GM19351 (cell line): ENCODE results near the gene ATP9B.
"Not testable (repeated sequence)": the region's sequence is repeated elsewhere in the genome, so short reads cannot be mapped to it uniquely, and the experiment has no call there.

Experiments
- ATAC-seq: cut with Tn5 transposase; IDR thresholded peaks from one replicate; pipeline ENCODE4 v1.9.1; 2021; ENCODE audit warnings: mild to moderate bottlenecking, moderate library complexity; ENCODE audit not compliant: unreplicated experiment

The ATP9B gene

DNA sequence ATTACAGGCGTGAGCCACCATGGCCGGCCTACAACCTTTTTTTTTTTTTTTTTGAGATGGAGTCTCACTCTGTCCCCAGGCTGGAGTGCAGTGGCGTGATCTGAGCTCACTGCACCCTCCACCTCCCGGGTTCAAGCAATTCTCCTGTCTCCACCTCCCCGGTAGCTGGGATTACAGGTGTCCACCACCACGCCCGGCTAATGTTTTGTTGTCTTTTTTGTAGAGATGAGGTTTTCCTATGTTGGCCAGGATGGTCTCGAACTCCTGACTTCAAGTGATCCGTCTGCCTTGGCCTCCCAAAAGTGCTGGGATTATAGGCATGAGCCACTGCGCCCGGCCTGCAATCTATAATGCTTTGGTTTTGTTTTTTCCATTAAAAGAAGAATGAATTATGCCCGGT, 307.5 kb downstream of the ATP9B start:
- ATAC-seq = not testable (repeated sequence)

DNA sequence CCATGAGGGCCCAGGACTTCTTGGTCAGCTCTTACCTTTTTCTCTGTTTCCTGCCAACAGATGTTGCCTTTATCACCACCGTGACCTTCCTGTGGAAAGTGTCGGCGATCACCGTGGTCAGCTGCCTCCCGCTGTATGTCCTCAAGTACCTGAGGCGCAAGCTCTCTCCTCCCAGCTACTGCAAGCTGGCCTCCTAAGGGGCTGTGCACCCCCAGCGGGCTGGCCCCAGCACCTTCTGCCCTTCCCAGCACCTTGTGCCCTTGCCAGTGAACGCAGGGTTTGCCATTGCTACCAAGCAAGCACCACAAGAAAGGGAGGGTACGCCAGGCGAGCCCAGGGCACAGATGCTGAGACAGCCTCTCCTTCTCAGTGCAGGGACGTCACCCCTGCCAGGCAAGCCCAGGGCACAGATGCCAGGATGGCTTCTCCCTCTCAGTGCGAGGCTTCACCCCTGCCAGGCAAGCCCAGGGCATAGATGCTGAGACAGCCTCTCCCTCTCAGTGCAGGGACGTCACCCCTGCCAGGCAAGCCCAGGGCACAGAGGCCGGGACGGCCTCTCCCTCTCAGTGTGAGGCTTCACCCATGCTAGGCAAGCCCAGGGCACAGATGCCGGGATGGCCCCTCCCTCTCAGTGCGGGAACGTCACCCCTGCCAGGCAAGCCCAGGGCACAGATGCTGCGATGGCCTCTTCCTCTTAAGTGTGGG, 308.1 kb downstream of the ATP9B start:
- ATAC-seq = no peak

DNA sequence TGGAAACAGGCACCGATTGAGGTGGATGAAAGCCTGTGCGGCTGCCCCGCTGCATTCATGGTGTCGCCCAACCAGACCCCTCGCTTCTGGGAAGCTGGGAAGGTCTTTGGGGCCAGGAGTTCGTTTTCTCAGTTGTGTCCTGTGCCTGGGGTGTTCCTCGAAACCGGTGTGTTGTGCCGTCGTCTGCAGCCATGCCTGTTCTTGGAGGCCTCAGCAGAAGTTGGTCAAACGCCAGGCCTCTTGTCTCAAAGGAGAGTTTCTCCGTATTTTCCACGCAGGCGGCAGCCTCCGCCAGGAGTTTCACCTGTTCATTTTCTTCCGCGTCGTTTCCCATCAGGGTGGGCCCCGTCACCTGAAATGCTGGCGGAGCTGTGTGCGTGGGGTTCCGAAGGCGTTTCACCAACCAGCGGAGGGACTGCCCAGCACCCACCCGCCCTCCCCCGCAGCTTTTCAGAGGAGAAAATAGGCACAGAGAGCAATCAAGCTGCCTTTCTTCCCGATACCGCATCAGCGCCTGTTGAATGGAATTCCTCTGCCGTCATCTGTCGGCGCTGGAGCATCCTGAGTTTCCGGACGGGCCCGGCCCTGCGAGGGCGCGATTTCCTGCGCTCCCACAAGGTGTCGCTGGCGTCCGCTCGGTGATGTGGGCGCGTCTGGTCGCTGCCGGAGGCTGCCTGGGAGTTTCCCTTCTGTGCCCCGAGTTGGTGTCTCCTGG, 309.5 kb downstream of the ATP9B start:
- ATAC-seq = peak; percentile 48

DNA sequence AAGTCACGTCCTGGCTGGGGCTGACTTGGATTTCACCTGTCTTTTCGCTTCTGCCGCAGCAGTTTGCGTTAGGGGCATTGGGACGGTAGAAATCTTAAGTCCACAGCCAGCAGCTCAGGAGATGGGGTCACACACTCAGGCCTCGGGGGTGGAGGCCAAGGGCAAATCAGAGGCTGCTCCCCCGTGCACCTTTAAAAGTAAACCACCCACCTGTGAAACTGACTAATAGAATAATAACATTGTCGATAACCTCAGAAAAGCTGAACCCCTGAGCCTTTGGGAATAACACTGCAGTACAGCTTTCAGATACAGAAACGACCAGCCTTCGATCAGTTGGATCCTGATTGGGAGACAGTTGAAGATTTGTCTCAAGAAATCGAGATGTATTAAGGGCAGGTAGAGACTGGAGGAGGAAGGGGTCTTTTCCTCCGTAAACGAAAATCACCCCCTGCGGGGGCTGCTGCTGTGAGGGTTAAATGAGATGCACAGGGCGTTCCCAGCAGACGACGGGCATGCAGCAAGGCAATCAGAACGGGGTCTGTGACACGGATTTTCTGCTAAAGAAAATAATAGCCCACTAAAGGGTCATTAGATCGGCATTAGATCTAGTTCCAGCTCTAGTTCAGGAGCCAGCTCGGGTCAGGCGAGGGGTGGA, 310.2 kb downstream of the ATP9B start:
- ATAC-seq = no peak

DNA sequence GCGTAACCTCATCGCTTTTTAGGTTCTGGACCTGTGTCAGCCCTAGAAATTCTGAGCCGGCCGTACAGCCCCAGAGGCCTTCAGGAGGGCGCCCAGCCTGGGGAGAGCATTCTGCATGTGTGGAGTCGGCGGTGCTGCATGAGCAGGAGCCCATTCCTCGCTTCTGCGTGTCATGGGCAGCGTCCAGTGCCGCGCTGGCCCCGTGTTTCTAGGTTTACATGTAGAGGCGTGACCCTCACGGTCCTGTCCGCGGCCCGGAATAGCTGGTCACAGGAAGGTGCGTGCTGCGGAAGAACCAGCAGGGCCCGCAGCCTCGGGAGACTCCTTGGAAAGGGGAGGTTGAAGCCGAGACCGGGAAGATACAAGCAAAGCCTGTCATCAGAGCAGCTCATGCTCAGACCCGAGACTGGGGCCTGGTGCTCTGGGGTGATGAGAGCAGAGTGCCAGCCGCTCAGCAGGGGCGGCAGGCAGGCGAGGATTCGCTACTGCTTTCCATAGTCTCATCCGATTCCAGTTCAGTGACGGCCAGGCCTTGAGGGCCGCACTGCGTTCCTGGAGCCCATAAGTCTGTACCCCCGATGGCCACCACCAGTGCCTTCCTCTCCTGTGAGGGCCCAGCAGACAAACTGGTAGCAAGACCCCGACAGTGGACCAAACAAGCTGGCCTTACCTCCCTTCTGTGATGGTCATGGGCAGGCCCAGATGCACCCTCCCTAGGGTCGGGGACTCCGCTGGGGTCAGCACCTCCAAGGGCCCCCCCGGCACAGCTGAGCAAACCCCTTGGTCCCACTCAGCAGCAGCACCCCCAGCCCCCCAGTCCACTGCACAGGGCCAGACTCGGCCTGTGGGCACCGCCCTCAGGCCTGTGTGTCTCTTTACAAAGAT, 311.0 kb downstream of the ATP9B start:
- no peak for ATAC-seq

DNA sequence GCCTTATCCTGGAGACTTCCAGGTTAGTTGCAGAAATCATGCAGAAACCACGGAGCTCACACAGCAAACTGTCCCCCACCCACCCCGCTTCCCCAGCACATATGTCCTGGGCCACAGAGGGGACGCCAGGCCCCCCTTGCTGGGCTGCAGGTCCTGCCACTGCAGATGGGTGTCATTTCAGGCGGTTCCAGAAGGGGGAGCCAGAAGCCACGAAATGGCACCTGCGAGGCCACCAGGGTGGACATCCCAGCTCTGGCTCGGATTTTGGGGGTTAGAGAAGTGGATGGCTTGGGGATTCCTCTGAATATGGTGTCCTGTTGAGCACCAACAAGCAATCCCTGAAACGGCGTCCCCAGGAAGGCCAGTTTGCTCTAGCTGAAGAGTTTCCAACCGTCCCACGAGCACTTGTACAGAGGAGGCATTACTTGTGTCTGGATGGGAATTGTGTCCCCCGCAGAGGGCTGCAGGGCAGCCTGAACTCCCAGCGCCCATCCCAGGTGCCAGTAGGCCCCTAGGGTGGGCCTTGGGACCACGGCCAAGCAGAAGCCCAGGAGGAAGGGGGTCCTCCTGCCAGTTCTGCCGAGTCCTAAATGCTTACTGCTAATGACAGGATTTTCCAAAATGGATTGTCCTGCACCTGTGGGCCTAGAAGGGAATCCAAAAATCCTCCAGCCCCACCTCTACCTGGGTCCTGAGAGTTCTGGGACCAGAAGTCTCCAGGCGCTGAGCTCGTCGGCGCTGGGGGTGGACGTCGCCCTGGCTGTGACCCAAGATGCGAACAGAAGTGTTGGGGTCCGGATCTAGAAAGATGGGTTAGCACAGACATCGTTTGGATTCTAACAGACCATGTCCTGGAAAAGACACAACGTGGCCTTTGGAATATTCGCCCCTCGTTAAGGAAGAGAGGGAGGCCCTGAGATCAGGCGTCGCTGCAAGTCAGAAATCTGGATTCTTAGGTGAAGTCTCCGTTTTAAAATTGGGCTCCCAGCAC, 311.9 kb downstream of the ATP9B start:
- ATAC-seq = peak; percentile 54

DNA sequence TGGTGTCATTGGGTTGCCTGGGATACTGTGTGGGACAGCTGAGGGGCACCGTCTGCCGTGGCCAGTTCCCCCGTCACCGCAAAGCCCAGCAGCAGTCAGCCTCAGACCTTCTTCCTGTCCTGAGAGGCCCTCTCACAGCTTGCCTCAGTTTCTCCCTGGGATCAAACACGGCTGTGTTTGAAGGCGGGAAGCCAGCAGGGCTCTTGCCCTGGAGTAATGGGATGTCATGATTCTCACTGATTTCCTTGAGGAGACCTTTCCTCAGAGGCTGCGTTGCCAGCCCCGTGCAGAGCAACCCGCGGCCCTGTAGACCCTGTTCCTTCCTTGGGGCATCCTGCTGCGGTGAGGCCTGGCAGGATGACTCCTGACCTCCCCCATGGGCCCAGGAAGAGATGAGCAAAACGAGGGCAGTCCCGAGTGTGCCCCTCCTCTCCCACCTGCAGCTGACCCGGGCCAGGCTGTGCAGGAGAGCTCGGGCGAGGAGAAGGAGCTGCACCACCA, 312.7 kb downstream of the ATP9B start:
- ATAC-seq = no peak

DNA sequence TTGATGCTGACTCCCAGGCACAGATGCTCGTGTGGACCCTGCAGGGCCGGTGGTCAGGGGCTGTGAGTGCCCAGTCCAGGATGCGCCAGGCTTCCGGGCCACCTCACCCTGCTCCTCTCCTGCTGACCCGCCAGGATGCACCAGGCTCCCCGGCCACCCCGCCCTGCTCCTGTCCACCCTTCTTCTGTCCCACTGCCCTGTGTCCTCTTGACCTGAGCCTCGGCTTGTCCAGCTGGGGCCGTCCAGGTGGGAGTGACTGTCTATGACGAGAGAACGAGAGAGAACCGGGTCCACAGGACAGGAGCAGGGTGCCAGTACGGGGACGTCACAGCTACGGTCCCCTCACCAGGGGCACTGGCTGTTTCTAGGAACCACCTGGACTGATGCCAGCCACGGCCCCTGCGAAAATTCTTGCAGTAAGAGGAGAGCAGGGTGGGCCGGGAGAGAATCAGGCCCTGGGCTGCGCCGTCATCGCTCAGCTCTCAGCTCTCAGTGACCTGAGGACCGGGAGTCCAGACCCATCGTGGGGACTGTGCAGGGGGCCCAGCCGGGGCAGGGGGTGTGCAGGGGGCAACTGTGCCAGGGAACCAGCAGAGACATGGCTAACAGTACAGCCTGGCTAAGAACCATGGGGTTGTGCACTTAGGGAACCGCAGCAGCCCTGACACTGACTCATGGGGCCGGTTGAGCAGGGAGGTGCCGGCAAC, 313.6 kb downstream of the ATP9B start:
- no peak for ATAC-seq

DNA sequence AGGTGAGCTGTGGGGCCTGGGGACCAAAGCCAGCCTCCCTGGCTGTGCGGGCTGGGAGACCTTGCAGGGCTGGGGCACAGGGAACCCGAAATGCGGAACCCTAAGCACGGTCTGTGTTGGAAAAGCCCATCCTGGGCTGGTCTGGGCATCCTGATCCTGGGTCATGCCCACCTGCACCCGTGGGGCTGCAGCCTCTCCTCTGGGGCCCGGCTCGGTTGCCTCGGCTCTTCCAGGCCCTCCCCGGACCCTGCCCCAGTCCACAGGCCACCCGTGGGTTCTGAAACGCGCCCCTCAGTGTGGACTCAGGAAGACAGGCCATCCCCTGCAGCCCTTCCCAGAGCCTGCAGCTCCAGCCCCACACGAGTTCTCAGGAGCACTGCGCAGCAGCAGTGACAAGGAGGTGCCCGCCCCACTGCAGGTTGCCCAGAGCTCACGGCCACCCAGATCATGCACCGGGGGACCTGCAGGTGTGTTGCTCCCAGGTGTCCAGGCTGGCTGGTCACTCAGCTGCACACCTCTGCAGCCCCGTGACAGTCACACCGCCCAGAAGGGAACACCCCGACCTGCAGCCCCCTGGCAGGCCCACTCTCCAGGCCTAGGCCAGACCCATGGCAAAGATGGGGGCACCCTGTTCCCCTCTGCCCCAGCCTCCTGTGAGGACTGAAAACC, 314.3 kb downstream of the ATP9B start:
- no peak for ATAC-seq

DNA sequence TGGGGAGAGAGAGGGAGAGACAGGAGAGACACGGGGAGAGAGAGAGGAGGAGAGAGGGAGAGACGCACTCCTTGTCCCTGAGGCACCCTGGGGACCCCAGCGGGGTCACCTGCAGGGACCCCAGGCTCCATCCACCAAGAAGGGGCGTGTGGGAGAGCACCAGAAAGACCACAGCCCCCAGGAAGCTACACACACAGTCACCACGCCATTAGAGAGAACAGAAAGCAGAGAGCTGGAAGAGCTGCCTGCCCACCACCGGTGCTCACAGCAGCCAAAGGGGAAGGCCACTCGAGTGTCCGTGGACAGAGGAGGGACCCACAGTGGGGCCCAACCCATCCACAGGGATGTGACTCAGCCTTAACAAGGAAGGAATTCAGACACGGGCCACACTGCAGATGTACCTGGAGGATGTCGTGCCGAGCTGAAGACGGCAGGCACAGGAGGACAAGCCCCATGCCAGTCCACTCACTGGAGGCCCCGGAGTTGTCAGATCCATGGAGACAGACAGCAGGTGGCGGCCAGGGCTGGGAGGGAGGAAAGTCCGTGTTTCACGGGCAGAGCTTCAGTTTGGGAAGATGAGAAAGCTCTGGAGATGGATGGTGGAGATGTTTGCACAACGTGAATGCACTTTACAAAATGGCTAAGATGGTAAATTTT, 315.1 kb downstream of the ATP9B start:
- no peak for ATAC-seq

DNA sequence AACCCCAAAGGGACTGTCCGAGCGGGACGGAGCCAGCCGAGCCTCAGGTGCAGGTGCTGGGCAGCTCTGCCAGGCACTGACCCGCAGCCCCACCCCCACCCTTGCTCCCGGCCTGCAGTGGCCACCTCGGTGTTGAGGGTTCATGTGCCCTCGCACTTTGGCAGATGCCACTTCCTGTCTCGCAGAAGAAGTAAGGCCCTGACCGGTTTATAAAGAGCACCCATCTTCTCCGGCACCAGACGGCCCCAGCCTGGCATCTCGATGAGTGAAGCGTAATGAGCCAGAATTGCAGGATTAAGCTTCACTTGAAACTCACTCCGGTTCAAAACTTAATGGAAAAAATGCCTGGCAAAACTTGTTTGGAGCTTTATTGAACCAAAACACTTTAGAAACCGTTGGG, 315.6 kb downstream of the ATP9B start:
- no peak for ATAC-seq

DNA sequence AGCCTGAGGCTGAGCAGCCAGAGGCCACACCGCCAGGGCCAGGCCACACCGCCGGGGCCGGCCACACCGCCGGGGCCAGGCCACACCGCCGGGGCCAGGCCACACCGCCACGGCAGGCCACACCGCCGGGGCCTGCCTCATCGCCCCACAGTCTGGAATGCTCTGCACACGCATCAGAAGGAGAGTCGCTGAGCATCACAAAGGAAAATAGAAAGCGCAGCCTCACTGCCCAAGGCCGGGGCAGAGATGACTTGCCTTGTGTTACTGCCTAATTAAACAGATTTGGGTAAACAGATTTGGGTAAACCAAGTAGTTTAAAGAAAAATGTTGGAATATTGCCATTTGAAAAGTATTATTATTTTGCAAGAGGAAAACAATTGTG, 316.1 kb downstream of the ATP9B start:
- ATAC-seq = no peak

DNA sequence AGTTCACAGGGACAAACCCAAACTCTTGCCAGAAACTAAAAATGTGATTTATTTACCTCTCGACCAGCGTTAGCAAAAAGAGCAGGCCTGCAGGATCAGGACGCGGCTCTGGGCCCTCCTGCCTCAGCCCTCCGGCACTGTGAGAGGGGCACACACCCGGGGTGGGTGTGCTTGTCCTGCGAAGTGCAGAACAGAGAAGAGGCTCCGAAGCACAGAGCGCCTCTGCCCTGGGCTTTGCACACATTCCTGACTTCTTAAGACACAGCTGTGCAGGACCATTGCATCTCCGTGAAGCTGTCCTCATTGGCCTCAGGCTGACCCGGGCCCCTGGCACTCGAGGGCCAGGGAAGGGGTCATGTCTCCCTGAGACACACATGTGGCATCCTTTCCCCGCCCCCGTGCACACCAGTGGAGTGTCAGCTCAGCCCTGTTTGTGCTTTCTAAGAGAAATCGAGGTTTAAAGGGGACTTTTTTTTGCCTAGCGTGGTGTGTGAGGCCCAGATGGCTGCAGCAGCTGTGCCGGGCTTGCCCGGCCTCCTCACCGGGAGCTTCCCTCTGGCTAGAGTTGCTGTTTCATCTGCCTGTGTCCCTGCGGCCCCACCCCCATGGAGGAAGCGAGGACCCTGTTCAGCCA, 316.6 kb downstream of the ATP9B start:
- ATAC-seq = no peak

DNA sequence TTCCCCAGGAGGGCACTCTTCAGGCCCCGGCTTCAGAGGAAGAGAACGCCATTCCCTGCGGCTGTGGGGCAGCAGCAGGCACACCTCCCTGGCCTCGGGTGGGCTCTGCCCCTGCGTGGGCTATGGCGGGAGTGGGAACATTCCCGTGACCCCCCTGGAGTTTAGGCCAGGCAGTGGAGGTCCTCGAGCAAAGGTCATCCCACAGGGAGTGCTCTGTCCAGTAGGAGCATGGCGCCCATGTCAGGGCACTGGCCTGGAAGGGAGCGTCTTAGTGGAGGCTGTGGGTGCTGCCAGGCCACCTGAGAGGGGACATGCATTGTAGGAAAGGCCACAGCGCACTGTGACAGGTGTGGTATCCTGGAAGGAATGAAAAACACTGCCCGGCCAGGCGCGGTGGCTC, 317.4 kb downstream of the ATP9B start:
- no peak for ATAC-seq

DNA sequence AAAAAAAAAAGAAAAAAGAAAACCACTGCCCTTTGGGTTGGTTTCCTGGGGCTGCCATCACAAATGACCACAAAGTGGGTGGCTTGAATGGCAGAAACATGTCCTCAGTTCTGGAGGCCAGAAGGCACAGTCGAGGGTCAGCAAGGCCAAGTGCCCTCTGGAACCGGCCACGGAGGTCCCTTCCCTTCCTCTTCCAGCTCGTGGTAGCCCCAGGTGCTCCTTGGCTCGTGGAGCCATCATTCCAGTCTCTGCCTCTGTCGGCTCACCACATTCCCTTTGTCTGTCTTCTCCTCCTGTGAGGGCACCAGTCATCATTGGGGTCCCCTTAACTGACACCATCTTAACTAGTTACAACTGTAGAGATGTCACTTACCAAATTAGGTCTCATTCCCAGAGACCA, 318.0 kb downstream of the ATP9B start:
- ATAC-seq = no peak

DNA sequence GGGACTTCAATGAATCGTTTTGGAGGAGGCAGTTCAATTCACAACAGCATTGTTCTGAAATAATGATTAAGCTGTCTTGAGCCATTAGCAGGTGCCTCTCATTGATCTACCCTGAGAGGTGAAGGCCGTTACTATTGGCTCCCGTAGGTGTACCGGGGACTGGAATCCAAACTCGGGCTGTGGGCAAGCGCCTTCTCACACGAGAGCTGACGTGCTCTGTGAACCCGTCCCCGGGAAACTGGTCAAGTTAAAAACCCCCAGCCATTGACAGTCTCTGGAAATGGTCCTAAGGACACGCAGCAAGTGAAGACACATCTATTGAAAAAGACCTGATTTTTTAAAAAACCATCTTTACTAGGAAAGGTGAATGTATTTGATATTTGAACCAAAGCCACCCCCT, 318.4 kb downstream of the ATP9B start:
- ATAC-seq = no peak

DNA sequence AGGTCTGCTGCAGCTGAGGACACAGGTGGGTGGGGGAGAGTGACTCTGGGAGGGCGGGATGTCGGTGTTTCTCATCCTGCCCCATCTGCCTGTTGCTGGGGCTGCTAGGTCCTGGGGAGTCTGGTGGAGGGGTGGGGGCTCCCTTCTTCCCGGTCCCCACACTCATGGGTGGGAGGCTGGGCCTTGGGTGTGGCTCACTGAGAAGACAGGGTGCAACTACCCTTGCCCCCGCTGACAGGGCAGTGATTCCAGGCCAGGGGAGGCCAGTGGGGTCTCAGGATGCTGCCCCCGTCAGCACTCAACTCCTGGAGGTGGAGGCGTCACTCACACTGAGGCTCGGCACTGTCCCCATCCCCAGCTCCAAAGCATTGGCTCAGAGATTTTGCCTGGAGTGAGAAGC, 318.8 kb downstream of the ATP9B start:
- ATAC-seq = no peak

DNA sequence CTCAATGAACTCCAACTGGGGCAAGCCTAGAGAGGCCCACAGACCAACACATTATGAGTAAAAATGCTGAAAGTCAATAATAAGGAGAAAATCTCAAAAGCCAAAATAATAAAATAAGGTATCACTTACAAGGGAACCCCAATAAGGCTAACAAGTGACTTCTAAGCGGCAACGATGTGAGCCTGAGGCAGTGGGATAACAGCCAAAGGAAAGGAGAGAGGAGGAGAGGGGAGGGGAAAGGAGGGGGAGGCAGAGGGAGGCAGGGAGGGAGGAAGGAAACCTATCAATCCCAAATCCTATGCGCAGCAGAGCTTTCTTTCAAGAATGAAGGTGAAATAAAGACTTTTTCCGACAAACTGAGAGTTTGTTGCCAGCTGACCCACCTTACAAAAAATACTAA, 320.5 kb downstream of the ATP9B start:
- no peak for ATAC-seq
